Left hindlimb (tissue), 1 donor: Measurements from ENCODE around the gene MYBBP1A.

Experiments
- DNase-seq: peaks from one replicate; pipeline ENCODE4 v3.0.0-alpha.2; 2018

The MYBBP1A gene

GRCh38 chr17:4548721-4549531 lies 6.3 kb downstream of the MYBBP1A start:
- no peak for DNase-seq

- no peak for DNase-seq
Measured at GRCh38 chr17:4548061-4548461, 7.1 kb downstream of the MYBBP1A start.

- no peak for DNase-seq
Measured at GRCh38 chr17:4547118-4547906, 7.9 kb downstream of the MYBBP1A start.

- DNase-seq = no peak
Measured at GRCh38 chr17:4545217-4545951, 9.8 kb downstream of the MYBBP1A start.

GRCh38 chr17:4544951-4545216 lies 10.3 kb downstream of the MYBBP1A start:
- DNase-seq = no peak

GRCh38 chr17:4544135-4544950 lies 10.8 kb downstream of the MYBBP1A start:
- DNase-seq = no peak

- DNase-seq = no peak
Measured at GRCh38 chr17:4543557-4544026, 11.6 kb downstream of the MYBBP1A start.

GRCh38 chr17:4542726-4543191 lies 12.4 kb downstream of the MYBBP1A start:
- no peak for DNase-seq

GRCh38 chr17:4542003-4542725 lies 13.0 kb downstream of the MYBBP1A start:
- DNase-seq = no peak

GRCh38 chr17:4541328-4542002 lies 13.7 kb downstream of the MYBBP1A start:
- no peak for DNase-seq

GRCh38 chr17:4540687-4541327 lies 14.4 kb downstream of the MYBBP1A start:
- no peak for DNase-seq

GRCh38 chr17:4540224-4540651 lies 14.9 kb downstream of the MYBBP1A start:
- no peak for DNase-seq

- DNase-seq = no peak
Measured at GRCh38 chr17:4539576-4540223, 15.5 kb downstream of the MYBBP1A start.

- no peak for DNase-seq
Measured at GRCh38 chr17:4539025-4539424, 16.2 kb downstream of the MYBBP1A start.

- no peak for DNase-seq
Measured at GRCh38 chr17:4538236-4539002, 16.8 kb downstream of the MYBBP1A start.

- no peak for DNase-seq
Measured at GRCh38 chr17:4537451-4538235, 17.5 kb downstream of the MYBBP1A start.

- no peak for DNase-seq
Measured at GRCh38 chr17:4536742-4537411, 18.3 kb downstream of the MYBBP1A start.

GRCh38 chr17:4536259-4536741 lies 18.9 kb downstream of the MYBBP1A start:
- DNase-seq = no peak
